ENCODE measurements around the gene NHERF1. TPM values are rescaled to one million over a fixed set of nuclear protein-coding genes. Genes with fewer than 3 reads are reported as not detected.

NHERF1 gene
- total RNA-seq, 1 experiment from 2014 or later = 75.0 TPM

- no TSS peak for BruUV-seq (replicated peaks)
- no peak for DNase-seq
- Histone ChIP-seq H3K4me1 (ENCODE audit: insufficient read depth, low read length) (no peaks in the 10 kb centered on the region), H3K4me2 (ENCODE audit: low read length) (no peak overlapping the region), H3K4me3 (ENCODE audit: low read length) (no peak overlapping the region), H3K9me2 (replicated peaks; ENCODE audit: low read length) (no peaks in the 10 kb centered on the region), H3K27ac (ENCODE audit: low read length) (no peak overlapping the region), H3K27me3 (ENCODE audit: low read length) (no peaks in the 10 kb centered on the region), H3K36me3 (ENCODE audit: low read depth, low read length) (no peaks in the 10 kb centered on the region), H4K20me1 (ENCODE audit: low read length) (no peaks in the 10 kb centered on the region), H3K9me3 (ENCODE audit: low read length) (no peaks in the 10 kb centered on the region), H3K9ac (ENCODE audit: low read length) (no peak overlapping the region), H3K79me2 (ENCODE audit: low read length) (no peaks in the 10 kb centered on the region), H2AFZ (ENCODE audit: low read length) (no peak overlapping the region), H3F3A (ENCODE audit: low read length, unreplicated experiment) (no peaks in the 10 kb centered on the region)
- CTCF ChIA-PET = no interaction called here
- no peak for ATAC-seq
- TF ChIP-seq CTCF (conservative IDR thresholded peaks at IDR 0.05; ENCODE audit: low read depth, low read length) = no peak
- TF ChIP-seq EZH2phosphoT487 (IDR thresholded peaks at IDR 0.05; ENCODE audit: borderline replicate concordance, low read length) = no peak
- TF ChIP-seq EZH2 (IDR thresholded peaks at IDR 0.05; ENCODE audit: low read length, unreplicated experiment) = no peak
- POLR2A ChIA-PET (ENCODE audit: unreplicated experiment) = no interaction called here
- intact Hi-C loops (cut with micrococcal nuclease) = no loop called here
Observed at GRCh38 chr17:74805591-74805991, 57.2 kb downstream of the NHERF1 start.

- POLR2A ChIA-PET (ENCODE audit: unreplicated experiment) = no interaction called here
- Histone ChIP-seq H3K27ac (ENCODE audit: low read length) (no peak overlapping the region), H3K9me2 (replicated peaks; ENCODE audit: low read length) (no peaks in the 10 kb centered on the region), H3K36me3 (ENCODE audit: low read depth, low read length) (no peaks in the 10 kb centered on the region), H3K79me2 (ENCODE audit: low read length) (no peaks in the 10 kb centered on the region), H3K27me3 (ENCODE audit: low read length) (no peaks in the 10 kb centered on the region), H2AFZ (ENCODE audit: low read length) (no peak overlapping the region), H3K4me3 (ENCODE audit: low read length) (no peak overlapping the region), H4K20me1 (ENCODE audit: low read length) (no peaks in the 10 kb centered on the region), H3K9me3 (ENCODE audit: low read length) (no peaks in the 10 kb centered on the region), H3K9ac (ENCODE audit: low read length) (no peak overlapping the region), H3K4me1 (ENCODE audit: insufficient read depth, low read length) (no peaks in the 10 kb centered on the region), H3K4me2 (ENCODE audit: low read length) (no peak overlapping the region), H3F3A (ENCODE audit: low read length, unreplicated experiment) (no peaks in the 10 kb centered on the region)
- intact Hi-C loops (cut with micrococcal nuclease) = no loop called here
- no peak for DNase-seq
- no peak for ATAC-seq
- TF ChIP-seq EZH2 (IDR thresholded peaks at IDR 0.05; ENCODE audit: low read length, unreplicated experiment) = no peak
- CTCF ChIA-PET = no interaction called here
- BruUV-seq (replicated peaks) = no TSS peak
Observed at GRCh38 chr17:74806334-74806733, 57.9 kb downstream of the NHERF1 start.

GRCh38 chr17:74807441-74807840, 59.0 kb downstream of the NHERF1 start:
- H3K4me3 ChIP-seq (ENCODE audit: low read length) = no peak overlapping the region
- no peak overlapping the region for H3K9ac ChIP-seq (ENCODE audit: low read length)
- DNase-seq (no peak), ATAC-seq (no peak)
- H3K79me2 ChIP-seq (ENCODE audit: low read length) = no peaks in the 10 kb centered on the region
- intact Hi-C loops (cut with micrococcal nuclease) = no loop called here
- no peaks in the 10 kb centered on the region for H3K4me1 ChIP-seq (ENCODE audit: insufficient read depth, low read length)
- H2AFZ ChIP-seq (ENCODE audit: low read length) = no peak overlapping the region
- H3K4me2 ChIP-seq (ENCODE audit: low read length) = no peak overlapping the region
- H3K27ac ChIP-seq (ENCODE audit: low read length) = no peak overlapping the region
- no peaks in the 10 kb centered on the region for H3K9me2 ChIP-seq (replicated peaks; ENCODE audit: low read length)
- H3K27me3 ChIP-seq (ENCODE audit: low read length) = no peaks in the 10 kb centered on the region
- H3F3A ChIP-seq (ENCODE audit: low read length, unreplicated experiment) = no peaks in the 10 kb centered on the region
- no TSS peak for BruUV-seq (replicated peaks)
- no peaks in the 10 kb centered on the region for H3K36me3 ChIP-seq (ENCODE audit: low read depth, low read length)
- ChIA-PET POLR2A (ENCODE audit: unreplicated experiment) (no interaction called here), CTCF (no interaction called here)
- H3K9me3 ChIP-seq (ENCODE audit: low read length) = no peaks in the 10 kb centered on the region
- H4K20me1 ChIP-seq (ENCODE audit: low read length) = no peaks in the 10 kb centered on the region
- TF ChIP-seq EZH2phosphoT487 (IDR thresholded peaks at IDR 0.05; ENCODE audit: borderline replicate concordance, low read length) (no peak), EZH2 (IDR thresholded peaks at IDR 0.05; ENCODE audit: low read length, unreplicated experiment) (no peak), CTCF (conservative IDR thresholded peaks at IDR 0.05; ENCODE audit: low read depth, low read length) (no peak)
